ENCODE measurements around the gene SLC24A2.
"Not testable (repeated sequence)": the region's sequence is repeated elsewhere in the genome, so short reads cannot be mapped to it uniquely, and the experiment has no call there.

The SLC24A2 gene

GRCh38 chr9:19788614-19789271 is at the start of gene SLC24A2:
Gene SLC24A2 (minus strand): TSS chr9:19789037.
- DNase-seq (ENCODE audit: low read depth) = no peak

- not testable (repeated sequence) for DNase-seq (ENCODE audit: low read depth)
Measured at GRCh38 chr9:19833331-19833730, 44.5 kb upstream of the SLC24A2 start.

DNA sequence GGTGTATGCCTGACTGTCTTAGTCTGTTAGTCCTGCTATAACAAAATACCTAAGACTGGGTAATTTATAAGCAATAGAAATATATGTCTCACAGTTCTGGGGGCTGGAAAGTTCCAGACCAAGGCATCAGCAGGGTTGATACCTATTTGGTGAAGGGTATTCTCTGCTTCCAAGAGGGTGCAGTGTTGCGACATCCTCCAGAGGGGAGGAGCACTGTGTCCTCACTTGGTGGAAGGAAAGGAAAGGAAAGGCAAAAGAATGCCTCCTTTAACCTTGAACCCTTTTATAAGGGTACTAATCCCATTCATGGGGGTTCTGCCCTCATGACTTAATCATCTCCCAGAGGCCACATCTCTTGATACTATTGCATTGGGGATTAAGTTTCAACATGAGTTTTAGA is 42.0 kb upstream of the SLC24A2 start:
- DNase-seq (ENCODE audit: low read depth) = no peak

DNA sequence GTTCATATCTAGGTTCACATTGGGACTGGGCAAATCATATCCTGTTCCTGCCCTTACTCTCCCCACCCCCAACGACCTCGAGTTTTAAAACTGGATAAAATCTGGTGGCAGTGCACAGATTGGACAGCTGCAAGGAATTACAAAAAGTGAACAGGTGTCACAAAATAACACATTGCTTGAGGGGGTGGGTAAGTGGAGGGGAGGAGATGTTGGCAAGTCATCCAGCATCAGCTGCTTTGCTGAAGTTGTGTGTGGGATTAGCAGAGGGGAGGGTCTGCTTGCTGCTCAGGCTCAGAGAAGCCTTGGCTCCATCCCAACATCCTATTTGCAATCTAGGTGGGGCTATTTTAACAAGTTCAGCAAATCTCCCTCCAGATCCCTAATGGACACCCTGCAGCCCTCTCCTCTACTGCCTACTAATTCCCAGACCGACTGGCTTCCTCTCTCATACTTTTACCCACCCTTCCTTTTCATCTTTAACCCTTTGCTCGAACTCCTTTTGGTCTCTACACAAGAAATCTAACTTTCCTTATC is 39.8 kb upstream of the SLC24A2 start:
- no peak for DNase-seq (ENCODE audit: low read depth)

DNA sequence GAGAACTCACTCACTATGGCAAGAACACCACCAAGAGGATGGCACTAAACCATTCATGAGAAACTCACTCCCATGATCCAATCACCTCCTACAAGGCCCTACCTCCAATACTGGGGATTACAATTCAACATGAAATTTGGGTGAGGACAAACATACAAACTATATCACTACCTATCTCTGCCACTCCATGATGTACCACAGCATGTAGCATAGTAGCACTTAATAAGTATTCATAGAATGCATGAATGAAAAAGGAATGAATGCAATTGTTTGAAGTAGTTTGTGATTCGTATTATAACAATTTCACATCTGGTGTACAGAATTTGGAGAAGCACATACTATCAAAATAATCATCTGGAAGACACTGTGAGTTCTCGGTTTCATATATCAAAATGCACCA is 27.9 kb upstream of the SLC24A2 start:
- no peak for DNase-seq (ENCODE audit: low read depth)

DNA sequence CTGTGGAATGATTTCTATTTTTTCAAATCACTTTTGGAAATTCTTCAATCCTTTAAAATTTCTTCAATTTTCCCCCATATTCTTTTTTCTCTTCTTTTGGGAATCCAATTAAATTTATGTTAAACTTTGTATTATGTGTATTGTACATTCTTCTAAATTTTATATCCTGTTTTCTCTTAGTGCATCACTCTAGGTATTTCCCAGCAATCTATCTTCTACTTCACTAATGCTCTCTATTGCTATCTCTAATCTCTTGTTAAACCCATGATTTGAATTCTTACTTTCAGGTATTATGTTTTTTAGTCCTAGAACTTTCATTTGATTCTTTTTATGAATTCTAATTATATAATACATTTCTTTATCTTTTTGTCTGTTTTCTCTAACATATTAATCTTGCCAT is 23.4 kb upstream of the SLC24A2 start:
- no peak for DNase-seq (ENCODE audit: low read depth)

GRCh38 chr9:19809422-19810269 is 20.8 kb upstream of the SLC24A2 start:
- no peak for DNase-seq (ENCODE audit: low read depth)

- DNase-seq (ENCODE audit: low read depth) = no peak
Measured at GRCh38 chr9:19807182-19807892, 18.5 kb upstream of the SLC24A2 start.

DNA sequence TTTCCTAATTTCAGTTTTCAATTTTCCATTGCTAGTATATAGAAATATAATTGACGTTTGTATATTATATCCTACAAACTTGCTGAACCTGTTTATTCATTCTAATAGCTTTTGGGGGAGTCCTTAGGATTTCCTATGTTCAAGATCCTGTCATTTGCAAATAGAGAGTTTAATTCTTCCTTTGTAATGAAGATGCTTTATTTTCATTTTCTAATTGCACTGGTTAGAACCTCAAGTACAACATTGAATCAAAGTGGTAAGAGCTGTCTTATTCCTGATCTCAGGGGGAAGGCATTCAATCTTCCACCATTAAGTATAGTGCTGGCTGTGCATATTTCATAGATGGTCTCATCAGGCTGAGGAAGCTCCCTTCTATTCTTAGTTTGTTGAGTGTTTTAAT is 15.6 kb upstream of the SLC24A2 start:
- no peak for DNase-seq (ENCODE audit: low read depth)

- no peak for DNase-seq (ENCODE audit: low read depth)
Measured at GRCh38 chr9:19800884-19801283, 12.0 kb upstream of the SLC24A2 start.

DNA sequence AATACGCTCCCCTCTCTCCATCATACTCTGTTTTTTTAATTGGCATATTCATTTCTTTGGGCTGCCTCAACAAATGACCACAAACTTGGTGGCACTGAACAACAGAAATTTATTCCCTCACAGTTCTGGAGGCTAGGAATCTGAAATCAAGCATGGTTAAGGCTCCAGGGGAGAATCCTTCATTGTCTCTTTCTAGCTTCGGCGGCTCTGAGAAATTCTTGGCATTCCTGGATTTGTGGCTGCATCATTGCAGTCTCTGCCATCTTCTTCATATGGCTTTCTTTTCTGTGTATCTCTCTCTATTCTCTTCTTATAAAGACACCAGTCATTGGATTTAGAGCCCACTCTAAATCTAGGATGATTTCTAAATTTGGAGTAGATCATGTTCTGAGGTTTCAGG is 10.9 kb upstream of the SLC24A2 start:
- DNase-seq (ENCODE audit: low read depth) = no peak

- no peak for DNase-seq (ENCODE audit: low read depth)
Measured at GRCh38 chr9:19788152-19788551, 685 bp downstream of the SLC24A2 start.

DNA sequence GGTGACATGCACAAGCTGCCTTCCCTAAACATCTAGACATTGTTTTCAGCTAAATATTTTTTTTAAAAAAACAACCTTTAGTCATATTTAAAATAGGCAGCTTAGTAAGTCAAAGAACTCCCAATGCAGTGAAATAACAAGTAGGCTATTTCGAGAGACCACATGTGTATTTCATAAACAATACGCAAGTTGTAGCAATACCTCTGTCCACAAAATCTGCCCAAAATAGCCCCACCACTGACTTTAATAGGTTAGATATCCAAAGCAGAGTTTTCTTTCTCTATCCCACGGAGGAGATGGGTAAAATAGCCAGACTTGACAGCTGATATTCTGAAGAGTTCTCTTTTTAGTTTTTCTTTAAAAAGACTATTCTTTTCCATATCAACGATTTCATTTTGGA is 1.2 kb downstream of the SLC24A2 start:
- DNase-seq (ENCODE audit: low read depth) = no peak

DNA sequence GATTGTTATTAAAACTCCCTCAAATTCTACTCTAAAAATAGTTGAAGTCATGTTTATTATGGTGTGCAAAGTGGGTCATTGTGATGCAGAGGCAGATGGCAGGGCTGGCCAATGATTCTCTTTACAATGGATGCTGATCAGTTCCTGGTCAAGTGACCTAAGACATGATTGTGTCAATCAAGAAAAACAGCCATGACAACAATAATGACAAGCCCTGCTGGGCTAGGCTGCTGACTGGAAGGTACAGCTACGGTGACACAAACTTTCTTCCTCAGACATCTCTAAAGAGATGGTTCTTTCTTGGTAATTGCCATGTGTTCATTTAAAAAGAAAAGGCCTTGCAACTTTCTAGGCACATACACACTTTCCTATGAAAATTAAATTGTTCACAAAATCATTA is 3.6 kb downstream of the SLC24A2 start:
- DNase-seq (ENCODE audit: low read depth) = no peak

- no peak for DNase-seq (ENCODE audit: low read depth)
Measured at GRCh38 chr9:19784136-19784535, 4.7 kb downstream of the SLC24A2 start.

GRCh38 chr9:19783500-19783899 is 5.3 kb downstream of the SLC24A2 start:
- no peak for DNase-seq (ENCODE audit: low read depth)

DNA sequence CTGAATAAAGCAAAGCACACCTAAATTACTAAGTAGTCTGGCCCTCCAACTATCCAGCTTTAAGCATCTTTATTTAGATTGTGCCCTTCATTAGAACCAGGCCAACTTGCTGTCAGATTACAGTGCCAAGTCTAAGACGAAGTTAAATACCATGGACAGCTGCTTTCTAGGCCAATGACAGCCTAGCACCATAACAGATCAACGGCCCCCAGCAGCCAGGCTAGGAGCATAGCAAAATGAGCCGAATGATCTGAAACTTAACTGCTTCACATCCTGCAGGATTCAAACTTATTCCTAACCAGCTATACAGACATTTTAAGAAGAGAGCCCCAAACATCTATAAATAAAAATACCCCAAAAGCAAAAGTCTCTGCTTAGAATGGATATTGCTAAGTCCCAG is 6.8 kb downstream of the SLC24A2 start:
- DNase-seq (ENCODE audit: low read depth) = no peak

DNA sequence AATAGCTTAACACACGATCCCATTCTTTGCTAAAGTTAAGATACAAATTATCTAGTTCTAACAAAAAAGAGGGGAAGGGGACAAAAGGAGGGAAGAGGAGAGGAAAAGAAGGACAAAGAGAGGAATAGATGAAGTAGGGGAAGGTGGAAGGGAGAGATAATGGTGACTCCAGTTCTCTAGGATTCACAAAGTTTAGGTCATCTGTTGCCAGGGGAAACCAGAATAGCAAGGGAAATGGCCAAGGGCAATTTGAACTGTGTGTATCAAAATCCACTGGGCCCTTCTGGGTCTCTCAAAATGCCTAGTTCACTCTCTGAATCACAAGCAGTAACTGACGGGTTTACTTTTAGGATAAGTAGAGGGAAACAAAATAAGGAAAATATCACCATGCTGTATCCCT is 7.6 kb downstream of the SLC24A2 start:
- DNase-seq (ENCODE audit: low read depth) = no peak

DNA sequence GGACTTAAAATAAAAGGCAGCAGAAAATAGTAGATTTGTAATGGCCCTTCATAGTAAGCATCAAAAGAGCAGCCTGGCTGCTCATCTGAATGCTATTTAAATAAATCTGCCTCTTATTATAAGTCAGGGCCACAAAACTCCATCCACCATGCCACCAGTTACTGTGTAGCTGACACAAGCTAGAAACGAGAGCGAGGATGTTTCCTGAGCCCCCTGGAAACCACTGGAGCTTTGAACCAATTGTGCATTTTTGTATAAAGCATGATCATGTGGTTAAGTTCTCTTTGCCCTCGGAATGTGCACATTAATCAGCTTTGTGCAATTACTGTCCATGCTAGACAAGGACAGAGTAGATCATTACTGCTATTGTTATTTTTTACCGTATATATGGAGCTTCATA is 17.4 kb downstream of the SLC24A2 start:
- DNase-seq (ENCODE audit: low read depth) = no peak

DNA sequence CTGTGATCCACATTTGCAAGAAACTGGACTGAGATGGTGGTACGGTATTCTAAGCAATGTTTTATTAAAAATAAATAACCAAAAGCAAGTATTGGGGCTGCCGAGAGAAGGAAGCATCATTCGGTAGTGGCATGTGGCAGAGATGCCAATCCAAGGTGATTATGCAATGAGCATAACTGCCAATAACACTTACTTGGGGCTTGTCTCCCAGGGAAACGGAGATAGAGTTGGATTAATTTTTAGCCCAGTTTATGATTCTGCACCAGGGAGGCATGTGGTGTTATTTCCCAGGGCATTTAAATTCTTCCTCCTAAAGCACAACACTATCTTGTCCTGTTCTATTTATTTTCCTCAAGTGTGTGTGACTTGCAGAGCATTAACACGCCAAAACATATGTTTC is 17.9 kb downstream of the SLC24A2 start:
- DNase-seq (ENCODE audit: low read depth) = no peak

- DNase-seq (ENCODE audit: low read depth) = no peak
Measured at GRCh38 chr9:19769213-19769612, 19.6 kb downstream of the SLC24A2 start.

DNA sequence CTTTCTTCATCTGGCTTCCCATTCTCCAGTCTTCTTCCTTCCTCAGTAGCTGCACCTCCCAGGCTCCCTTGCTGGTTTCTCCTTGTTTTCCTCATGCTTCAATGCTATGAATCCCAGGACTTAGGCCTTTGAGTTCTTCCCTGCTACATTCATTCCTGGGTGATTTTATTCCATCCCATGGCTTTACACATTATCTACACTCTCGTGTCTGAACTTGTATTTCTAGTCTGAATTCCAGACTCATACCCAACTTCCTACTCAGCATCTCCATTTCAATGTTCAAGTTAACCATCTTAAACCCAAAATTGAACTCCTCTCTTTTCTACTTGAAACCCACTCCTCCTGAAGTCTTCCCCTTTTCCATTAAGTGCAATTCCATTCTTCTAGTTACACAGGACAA is 20.0 kb downstream of the SLC24A2 start:
- no peak for DNase-seq (ENCODE audit: low read depth)

GRCh38 chr9:19759066-19759465 is 29.8 kb downstream of the SLC24A2 start:
- DNase-seq (ENCODE audit: low read depth) = no peak

All from stimulated activated CD8-positive, alpha-beta memory T cell treated with anti-CD3 and anti-CD28 coated beads, Interleukin-4, amount 100 ng/mL, for 24 hours (primary cell).